Measurements from ENCODE around the gene MYO1E.
"Not testable (repeated sequence)": the region's sequence is repeated elsewhere in the genome, so short reads cannot be mapped to it uniquely, and the experiment has no call there.

MYO1E gene

DNA sequence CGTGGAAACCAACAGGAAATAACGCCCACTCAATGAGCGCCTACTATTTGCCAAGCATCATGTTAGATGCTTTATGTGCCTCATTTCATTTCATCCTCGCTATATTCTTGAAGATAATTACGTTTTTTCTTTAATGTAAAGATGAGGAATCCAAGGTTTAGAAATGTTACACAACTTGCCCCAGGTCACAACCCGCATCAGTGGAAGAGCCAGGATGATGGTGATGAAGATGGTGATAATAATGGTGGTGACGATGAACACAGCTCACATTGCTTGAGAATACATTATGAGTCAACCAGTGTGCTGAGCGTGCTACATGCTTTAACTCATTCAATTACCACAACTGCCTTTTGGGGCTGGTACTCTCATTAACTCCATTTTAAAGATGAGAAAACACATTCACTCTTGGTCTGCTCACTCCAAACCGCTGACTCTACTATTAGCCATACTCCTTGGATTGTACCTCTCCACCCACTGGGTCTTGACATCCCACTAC is 21.5 kb upstream of the MYO1E start:
- in situ Hi-C loops (cut with HindIII; ENCODE audit: low pct_ligation_motif_present, low pct_unique_long_range_greater_than_20kb, low sequenced_read_pairs): no loop called here
- no peak for DNase-seq

- no peak for DNase-seq
- in situ Hi-C loops (cut with HindIII; ENCODE audit: low pct_ligation_motif_present, low pct_unique_long_range_greater_than_20kb, low sequenced_read_pairs): no loop called here
These were observed 19.6 kb upstream of the MYO1E start for GRCh38 chr15:59392299-59392698.

- DNase-seq: no peak
- in situ Hi-C loops (cut with HindIII; ENCODE audit: low pct_ligation_motif_present, low pct_unique_long_range_greater_than_20kb, low sequenced_read_pairs): no loop called here
These were observed 16.0 kb upstream of the MYO1E start for GRCh38 chr15:59388670-59389069.

GRCh38 chr15:59387196-59387878 is 14.7 kb upstream of the MYO1E start:
- DNase-seq; in situ Hi-C loops (cut with HindIII; ENCODE audit: low pct_ligation_motif_present, low pct_unique_long_range_greater_than_20kb, low sequenced_read_pairs): not testable (repeated sequence)

- in situ Hi-C loops (cut with HindIII; ENCODE audit: low pct_ligation_motif_present, low pct_unique_long_range_greater_than_20kb, low sequenced_read_pairs): no loop called here
- DNase-seq: no peak
These were observed 12.5 kb upstream of the MYO1E start for GRCh38 chr15:59385171-59385570.

- in situ Hi-C loops (cut with HindIII; ENCODE audit: low pct_ligation_motif_present, low pct_unique_long_range_greater_than_20kb, low sequenced_read_pairs): no loop called here
- no peak for DNase-seq
These were observed 11.8 kb upstream of the MYO1E start for GRCh38 chr15:59384507-59384906.

GRCh38 chr15:59380902-59381610 is 8.4 kb upstream of the MYO1E start:
- no peak for DNase-seq
- in situ Hi-C loops (cut with HindIII; ENCODE audit: low pct_ligation_motif_present, low pct_unique_long_range_greater_than_20kb, low sequenced_read_pairs): no loop called here

DNA sequence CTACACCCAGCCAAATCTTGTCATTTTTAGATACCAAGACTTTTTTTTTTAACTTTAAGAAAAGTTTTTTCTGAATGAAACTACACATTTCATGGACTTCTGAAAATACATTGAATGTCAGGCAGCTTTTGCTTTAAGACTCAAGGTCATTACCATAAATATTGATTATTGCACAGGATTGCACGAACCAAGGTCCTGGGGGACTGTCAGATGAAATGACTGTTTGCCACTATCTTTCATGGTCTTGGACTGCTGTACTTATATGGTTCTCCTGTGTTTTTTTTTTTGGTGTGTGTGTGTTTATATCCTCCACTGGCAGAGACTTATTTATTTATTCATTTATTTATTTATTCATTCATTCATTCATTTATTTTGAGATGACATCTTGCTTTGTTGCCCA is 6.9 kb upstream of the MYO1E start:
- no peak for DNase-seq
- in situ Hi-C loops (cut with HindIII; ENCODE audit: low pct_ligation_motif_present, low pct_unique_long_range_greater_than_20kb, low sequenced_read_pairs): no loop called here

GRCh38 chr15:59378855-59379254 is 6.2 kb upstream of the MYO1E start:
- in situ Hi-C loops (cut with HindIII; ENCODE audit: low pct_ligation_motif_present, low pct_unique_long_range_greater_than_20kb, low sequenced_read_pairs): no loop called here
- no peak for DNase-seq

DNA sequence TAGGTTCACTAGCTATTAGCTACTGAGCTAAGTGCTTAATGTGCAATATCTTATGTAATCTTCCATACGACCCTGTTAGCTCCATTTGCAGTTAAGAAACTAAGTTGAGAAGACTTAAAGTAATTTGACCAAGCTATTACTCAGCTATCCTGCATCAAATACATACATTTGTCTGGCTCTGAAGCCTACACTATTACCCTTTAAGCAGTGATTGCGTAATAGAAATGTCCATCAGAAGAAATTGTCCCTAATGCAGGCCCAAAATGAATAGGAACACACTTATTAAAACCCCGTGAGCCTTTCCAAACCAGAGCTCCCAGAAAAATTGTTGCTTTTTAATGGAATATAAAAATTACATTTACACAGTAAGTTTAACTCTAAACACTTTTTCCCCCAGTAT is 5.3 kb upstream of the MYO1E start:
- in situ Hi-C loops (cut with HindIII; ENCODE audit: low pct_ligation_motif_present, low pct_unique_long_range_greater_than_20kb, low sequenced_read_pairs): no loop called here
- DNase-seq: no peak

- in situ Hi-C loops (cut with HindIII; ENCODE audit: low pct_ligation_motif_present, low pct_unique_long_range_greater_than_20kb, low sequenced_read_pairs): no loop called here
- peak; percentile 41 for DNase-seq
These were observed 4.1 kb upstream of the MYO1E start for GRCh38 chr15:59376733-59377132.

DNA sequence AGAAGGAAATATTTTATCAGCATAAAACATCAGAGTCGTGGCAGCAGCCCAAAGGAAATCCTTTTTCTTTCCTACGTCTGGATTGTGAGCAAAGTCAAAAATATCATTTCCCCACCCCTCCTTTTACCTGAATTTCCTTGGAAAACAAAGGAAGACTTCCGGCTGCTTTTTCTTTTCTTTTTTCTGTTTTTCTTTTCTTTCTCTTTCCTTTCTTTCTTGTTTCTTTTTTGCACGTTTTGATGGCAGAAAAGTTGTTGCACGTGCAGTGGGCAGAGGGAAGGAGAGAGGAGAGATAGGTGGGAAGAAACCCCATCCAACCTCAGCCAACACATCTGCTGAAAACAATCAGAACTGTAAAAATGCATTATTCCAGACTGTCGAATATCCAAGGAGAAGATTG is 544 bp upstream of the MYO1E start:
- no peak for DNase-seq
- in situ Hi-C loops (cut with HindIII; ENCODE audit: low pct_ligation_motif_present, low pct_unique_long_range_greater_than_20kb, low sequenced_read_pairs): no loop called here

GRCh38 chr15:59371458-59372351 is 966 bp downstream of the MYO1E start:
- in situ Hi-C loops (cut with HindIII; ENCODE audit: low pct_ligation_motif_present, low pct_unique_long_range_greater_than_20kb, low sequenced_read_pairs): no loop called here
- DNase-seq: peak; percentile 32

DNA sequence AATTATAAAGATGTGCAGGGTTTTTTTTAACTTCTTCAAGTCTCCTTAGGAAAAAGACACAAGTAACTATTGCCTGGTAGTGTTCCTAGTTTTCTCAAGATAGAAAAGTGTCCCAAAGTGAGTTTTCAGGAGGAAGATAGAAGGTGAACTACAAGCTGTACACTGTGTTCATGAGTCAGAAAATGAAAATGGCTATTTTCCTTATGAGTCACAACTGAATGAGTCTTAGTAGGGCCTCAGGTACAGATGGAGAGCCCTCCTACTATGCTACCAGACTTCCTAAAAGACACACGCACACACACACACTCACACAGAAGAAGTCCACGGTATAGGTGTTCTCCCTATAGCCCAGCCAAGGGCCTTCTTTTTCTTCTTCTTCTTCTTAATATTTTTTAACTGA is 3.1 kb downstream of the MYO1E start:
- in situ Hi-C loops (cut with HindIII; ENCODE audit: low pct_ligation_motif_present, low pct_unique_long_range_greater_than_20kb, low sequenced_read_pairs): no loop called here
- DNase-seq: no peak

DNA sequence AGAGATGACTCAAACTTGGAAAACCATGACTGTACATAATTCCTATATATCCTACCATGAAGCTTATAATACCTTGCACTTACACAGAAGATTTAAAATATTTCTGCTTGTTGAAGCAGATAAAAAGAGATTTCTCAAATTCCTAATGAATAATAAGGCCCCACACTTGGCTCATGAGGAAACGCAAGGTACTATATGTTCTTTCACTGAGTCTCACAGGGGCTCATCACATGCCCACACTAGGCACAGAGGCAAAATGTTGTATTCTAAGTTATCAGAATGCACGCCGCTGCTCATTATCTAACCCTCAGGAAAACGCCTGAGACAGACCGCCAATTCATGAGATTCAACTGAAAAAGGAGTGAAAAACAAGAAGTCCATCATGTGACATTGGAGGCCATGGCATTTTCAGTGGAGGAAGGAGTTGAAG is 5.6 kb downstream of the MYO1E start:
- DNase-seq: no peak
- in situ Hi-C loops (cut with HindIII; ENCODE audit: low pct_ligation_motif_present, low pct_unique_long_range_greater_than_20kb, low sequenced_read_pairs): no loop called here

GRCh38 chr15:59366333-59367021 is 6.2 kb downstream of the MYO1E start:
- in situ Hi-C loops (cut with HindIII; ENCODE audit: low pct_ligation_motif_present, low pct_unique_long_range_greater_than_20kb, low sequenced_read_pairs): no loop called here
- DNase-seq: no peak

DNA sequence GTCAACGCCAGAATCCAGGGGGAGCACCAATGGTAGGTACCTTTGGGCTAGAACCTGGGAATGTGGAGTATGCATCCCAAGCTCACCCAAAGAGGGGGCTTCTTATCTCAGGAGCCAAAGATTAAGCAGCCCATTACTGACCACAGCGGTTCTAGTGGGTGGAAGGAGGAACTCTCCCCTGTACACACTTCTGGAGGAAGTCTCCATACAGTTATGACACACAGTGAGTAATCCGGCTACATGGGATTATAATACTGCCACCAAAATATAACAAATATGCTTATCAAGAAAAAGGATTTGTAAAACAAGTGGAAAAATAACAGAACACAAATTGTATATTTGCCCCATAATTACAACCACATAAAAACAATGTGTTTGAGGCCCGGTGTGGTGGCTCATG is 8.4 kb downstream of the MYO1E start:
- in situ Hi-C loops (cut with HindIII; ENCODE audit: low pct_ligation_motif_present, low pct_unique_long_range_greater_than_20kb, low sequenced_read_pairs): no loop called here
- no peak for DNase-seq

GRCh38 chr15:59362331-59362730 is 10.3 kb downstream of the MYO1E start:
- DNase-seq: no peak
- in situ Hi-C loops (cut with HindIII; ENCODE audit: low pct_ligation_motif_present, low pct_unique_long_range_greater_than_20kb, low sequenced_read_pairs): no loop called here

- DNase-seq: no peak
- in situ Hi-C loops (cut with HindIII; ENCODE audit: low pct_ligation_motif_present, low pct_unique_long_range_greater_than_20kb, low sequenced_read_pairs): no loop called here
These were observed 11.8 kb downstream of the MYO1E start for GRCh38 chr15:59360896-59361295.
